HG02759 (cell line): ENCODE data around the gene MMP17.

Experiments used
- ATAC-seq: cut with Tn5 transposase; IDR thresholded peaks from one replicate; pipeline ENCODE4 v1.9.1; 2021; ENCODE audit warnings: mild to moderate bottlenecking, moderate library complexity; ENCODE audit not compliant: unreplicated experiment

Gene MMP17

DNA sequence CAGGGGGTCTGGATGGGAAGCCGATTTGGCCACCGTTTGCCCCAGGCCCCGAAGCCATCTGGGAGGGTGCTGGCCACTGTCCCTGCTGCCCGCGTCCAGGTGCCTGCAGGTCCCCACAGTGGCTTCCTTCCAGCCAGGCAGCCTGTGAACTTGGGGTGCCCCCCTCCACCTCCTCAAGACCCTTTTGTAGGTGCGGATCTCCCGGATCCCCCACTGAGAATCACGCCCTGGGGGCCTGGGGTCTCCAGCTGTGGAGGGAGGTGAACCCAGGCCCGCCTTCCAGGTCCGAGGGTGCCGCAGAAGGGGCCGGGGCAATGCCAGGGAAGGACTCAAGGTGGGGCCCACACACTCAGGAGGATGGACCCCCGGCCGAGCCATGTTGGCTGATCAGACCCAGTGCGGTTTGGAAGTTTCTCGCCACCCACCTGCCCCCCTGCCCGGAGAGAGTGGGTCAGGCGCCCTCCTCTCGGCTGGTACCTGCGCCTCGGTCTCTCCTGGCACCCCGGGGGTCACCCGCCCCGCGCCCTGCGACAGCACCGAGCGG is 1.7 kb downstream of the MMP17 start:
- no peak for ATAC-seq

DNA sequence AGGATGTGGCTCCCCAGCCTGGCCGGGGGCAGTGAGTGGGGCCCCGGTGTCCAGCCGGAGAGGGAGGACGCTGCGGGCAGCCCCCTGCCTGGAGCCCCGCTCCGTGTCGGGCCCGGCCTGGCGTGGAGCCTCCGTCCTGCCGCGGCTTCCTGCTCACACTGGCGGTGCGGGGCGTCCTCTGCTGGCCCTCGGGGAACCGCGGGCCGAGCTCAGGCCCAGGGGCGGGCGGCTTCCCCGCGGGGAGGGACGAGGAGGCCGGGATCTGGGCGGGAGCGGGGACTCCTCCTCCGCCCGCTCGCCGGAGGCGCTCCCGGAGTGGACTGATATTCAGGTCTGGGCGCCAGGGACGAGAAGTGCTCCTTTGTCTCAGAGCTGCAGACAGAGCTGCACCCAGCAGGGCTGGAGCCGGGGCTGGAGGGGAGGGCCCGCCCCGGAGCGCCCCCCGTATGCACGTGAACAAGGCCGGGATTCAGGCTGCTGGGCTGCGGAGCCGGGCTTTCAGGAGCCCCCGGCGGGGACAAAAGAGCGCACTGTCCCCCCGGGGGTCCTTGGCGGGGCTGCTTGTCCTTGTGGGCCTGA is 2.2 kb downstream of the MMP17 start:
- peak; percentile 32 for ATAC-seq

DNA sequence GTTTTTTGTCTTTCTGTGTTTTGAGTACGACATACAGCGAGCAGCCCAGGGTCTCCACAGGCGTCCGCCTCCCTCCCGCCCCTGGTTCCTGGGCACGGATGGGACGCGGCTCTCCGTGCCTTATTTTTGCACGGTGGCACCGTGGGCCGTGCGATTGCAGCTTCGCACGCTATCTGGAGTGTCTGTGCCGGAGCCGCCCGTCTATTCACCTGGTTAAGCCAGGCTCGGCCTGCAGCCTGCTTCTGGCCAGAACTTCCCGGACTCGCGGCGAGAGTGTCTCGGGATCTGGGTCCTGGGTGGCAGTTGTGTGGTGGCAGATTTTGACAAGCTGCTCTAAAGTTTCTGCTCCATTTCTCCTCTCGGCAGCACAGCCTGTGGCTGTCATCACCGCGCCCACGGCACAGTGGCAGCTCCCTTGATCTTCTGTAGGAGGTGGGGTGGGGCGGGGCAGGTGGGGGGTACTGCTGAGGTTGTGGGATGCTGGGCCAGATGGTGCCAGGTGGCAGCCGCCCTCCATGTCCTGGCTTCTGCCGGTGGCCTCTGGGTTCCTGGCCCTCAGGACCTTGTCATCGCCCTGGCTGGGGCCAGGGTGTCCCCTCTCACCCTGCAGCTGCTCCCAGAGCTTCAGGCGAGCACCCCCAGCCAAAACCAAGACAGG is 2.9 kb downstream of the MMP17 start:
- ATAC-seq = no peak

DNA sequence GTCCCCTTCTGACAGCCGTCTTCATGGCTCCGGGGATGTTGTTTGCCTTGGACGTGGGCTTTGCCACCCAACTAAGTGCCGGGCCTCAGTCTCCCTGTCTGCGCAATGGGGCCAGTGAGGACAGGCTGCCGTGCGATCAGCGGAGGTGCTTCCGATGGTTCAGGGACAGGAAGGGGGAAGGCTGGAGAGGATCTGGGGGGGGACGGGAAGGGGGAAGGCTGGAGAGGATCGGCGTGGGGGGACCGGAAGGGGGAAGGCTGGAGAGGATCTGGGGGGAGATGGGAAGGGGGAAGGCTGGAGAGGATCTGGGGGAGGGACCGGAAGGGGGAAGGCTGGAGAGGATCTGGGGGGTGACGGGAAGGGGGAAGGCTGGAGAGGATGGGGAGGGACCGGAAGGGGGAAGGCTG is 3.4 kb downstream of the MMP17 start:
- ATAC-seq = no peak

DNA sequence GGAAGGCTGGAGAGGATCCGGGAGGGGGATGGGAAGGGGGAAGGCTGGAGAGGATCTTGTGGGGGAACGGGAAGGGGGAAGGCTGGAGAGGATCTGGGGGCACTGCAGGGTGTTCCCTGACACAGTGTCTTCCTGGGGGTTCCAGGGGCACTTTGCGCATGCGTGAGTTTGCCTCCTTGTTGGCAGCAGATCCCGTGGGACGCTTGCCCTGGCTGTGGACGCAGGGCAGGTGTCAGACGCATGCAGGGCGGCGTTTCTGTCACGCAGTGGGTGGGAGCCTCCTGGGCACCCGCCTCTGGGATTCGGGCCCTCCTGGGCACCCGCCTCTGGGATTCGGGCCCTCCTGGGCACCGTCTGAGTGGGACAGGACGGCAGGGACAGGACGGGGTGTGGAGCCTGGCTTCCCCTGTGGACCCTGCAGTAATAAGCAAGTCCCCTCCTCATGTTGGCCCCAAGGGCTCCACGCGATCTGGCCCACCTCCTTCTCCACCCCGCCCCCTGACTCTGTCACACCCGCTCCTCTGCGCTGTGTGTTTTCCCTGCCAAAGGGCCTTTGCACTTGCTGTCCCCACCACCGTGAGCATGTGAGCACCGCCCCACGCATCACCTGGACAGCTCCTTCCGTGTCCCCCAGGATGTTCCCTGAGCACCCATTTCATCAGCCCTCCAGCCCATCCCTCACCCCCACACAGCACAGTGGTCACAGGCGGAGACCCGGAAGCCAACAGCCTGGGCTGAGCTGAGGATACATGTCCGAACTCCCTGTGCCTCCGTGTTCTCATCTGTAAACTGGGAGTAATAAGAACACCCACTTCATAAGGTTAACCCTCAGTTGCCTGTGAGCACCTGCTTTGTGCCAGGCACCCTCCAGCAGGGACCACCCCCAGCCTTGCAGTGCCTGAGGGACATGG is 4.4 kb downstream of the MMP17 start:
- ATAC-seq = no peak

DNA sequence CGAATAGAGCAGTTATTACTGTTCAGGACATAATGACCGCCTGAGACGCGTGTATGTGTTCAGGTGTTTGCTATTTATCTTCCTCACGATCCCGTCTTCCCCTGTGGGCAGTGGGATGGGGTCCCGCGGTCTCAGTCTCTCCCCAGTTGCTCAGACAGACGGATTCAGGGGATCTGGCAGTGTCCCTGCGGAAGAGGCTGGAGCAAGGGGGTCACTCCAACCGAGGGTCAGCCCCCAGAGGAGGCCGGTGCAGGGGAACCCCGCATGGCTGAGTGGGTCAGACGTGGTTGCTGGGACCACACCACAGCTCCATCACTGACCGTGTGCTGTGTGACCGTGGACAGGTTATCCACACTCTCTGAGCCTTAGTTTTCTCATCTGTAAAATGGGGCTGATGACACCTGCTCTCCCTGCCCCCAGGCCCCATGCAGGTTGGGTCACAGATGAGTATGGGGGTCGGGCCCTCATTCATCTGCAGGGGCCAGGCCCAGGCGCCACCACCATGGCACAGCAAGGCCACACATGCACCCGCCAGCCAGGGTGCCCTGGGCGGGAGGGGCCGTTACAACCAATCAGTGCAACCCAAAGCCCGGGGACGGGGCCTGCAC is 5.2 kb downstream of the MMP17 start:
- no peak for ATAC-seq

DNA sequence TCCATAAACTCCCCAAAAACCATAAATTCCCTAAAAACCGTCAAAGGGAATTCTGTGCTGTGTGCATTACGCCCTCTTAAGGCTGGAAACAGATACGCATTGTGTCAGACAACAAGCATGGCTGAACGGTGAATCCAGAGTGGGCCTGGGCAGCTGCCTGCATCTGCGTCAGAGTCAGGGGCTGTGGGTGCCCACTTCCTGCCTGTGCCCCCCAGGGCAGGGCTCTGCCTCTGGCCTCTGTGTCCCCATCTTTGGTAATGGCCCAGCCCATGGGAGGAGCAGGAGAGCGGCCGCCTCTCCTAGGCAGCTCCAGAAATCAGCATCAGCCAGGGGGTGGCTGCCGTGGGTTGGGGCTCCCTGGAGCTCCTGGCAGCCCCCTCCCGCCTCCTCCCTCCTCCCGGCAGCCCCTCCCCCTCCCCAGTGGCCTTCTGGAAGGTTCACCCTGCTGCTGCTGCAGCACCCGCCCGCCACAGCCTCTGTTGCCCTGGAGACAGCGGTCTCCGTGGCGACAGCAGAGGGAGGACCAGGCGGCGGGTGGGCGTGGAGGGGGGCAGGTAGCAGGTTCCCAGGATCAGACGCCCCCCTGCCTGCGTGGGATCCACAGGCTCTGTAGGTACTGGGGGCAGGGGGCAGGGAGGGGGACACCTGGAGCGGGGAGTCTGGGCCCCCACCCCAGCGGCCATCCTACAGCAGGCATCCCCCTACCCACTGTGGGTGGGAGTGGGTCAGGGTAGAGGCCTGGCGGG is 5.9 kb downstream of the MMP17 start:
- ATAC-seq = no peak

DNA sequence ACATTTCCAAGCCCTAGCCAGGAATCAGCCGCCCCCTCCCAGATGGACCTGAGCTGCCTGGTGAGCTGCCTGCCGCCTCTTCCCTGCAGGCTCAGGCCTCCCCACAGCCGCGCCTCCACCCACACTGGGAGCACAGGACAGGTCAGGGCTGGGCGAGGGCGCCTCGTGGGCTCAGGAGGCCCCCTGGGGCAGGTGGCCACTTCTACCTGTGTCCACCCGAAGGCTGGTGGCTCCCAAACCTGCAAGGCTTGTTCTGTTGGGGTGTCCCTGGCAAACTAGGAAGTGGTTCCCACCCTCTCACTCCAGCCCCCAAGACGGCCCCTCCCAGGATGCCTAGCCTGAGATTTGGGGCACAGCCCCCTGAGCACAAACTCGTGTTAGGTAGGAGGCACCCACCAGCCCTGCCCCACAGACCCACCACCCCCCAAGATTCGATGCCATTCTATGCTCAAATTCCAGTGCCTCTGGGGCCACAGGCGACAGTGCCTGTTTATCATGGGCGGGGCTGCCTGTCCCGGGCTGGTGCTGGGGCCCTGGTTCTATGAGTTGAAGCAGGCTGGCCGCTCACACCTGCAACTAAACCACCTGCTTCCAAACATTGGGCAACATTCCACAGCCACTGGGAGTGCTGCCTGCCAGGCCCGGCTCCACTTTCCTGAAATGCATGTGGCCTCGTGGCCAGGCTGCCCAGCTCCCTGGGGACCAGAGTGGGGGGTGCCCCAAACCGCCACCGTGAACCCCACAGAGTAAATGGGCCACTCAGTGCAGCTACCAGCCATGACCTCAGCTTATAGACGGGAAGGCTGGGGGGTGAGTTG is 6.8 kb downstream of the MMP17 start:
- no peak for ATAC-seq

DNA sequence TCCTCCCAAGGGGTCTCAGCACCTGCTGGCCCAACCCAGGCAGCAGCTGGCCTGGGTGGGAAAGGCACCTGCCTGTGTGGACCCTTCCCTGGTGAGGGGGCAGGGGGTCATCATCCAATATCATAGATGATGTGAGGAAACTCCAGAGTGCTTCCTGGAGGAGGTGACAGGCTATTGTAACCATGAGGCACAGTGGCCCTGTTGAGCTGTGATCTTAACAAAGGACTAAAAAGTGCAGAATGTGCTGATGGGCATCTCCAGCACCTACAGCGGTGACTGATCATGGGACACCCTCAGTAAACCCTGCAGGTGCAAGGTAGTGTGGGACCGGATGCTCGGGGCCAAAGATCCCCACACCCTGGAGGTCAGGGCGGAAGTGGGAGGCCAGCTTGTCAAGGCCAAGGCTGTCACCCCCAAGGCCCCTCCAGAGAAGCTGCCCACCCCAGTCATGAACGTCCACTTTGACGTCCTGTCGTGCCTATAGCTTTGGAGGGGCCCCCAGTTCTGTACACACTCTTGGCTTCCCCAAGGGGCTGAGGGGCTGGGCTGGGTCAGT is 7.5 kb downstream of the MMP17 start:
- no peak for ATAC-seq

DNA sequence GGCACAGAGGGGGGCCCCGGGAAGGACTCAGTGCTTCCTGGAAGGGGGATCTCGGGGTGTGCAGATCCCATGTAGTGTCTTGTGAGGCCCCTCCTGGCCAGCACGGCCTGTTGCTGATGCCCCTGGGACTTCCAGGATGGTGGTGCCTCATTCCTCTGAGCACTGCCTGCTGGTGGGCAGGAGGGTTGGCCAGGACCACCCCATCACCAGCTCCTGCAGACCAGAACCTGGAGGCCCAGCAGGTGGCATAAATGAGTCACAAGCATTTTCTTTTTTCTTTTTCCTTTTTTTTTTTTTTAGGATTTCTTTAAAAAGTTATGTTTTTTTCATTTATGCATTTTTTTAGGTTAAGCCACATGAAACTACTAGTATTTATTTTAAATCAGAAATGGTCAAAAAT is 8.0 kb downstream of the MMP17 start:
- ATAC-seq = no peak

DNA sequence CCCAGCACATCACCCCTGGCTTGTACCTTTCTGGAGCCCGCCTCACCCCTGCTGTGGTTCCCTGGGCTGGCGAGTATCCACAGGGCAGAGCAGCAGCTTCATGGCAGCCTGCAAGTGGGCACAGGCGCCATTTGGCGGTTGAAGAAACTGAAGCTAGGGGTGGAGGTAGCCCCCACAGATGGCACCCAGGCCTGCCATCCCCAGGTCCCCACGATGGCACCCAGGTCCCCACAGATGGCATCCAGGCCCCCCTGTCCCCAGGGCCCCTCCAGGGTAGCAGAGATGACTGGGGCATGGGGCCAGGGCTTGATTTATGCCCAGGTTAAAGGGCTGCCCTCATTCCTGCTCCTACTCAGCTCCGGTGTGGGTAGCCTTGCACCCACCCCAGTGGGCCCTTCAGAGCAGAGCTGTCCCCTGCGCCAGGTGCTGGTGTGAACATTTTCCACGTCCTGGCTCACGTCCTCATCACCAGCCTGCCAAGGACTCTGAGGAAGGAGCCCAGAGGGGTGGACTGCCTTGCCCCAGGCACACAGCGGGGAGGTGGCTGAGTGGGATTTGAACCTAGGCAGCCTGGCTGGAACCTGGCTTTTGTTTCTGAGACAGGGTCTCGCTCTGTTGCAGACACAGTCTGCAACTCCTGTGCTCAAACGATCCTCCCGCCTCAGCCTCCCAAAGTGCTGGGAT is 8.7 kb downstream of the MMP17 start:
- no peak for ATAC-seq

DNA sequence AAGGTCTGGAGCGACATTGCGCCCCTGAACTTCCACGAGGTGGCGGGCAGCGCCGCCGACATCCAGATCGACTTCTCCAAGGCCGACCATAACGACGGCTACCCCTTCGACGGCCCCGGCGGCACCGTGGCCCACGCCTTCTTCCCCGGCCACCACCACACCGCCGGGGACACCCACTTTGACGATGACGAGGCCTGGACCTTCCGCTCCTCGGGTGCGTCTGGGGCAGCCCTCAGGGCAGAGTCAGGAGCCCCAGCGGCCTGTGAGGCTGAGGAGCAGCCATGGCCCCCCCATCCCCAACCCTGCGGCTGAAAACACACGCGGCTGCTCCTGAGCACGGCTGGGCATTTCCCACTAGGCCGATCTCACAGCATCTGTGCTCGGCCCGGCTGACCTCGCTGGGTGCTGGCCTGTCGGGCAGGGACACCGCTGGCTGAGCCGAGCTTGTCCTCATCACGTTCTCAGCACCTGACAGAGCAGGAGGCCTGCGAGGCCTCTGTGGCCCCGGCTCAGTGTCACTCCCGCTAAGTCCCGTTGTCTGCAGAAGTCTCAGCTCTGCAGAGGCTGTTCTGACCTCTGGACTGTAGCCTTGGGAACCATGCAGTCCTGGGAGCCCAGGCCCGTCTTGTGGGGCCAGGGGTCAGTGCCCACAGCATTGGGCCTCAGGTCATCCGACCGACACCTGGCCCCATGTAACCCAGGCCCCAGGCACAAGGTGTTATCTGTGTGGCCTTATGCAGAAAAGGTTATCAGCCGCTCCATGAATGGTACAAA is 12.6 kb downstream of the MMP17 start:
- no peak for ATAC-seq

DNA sequence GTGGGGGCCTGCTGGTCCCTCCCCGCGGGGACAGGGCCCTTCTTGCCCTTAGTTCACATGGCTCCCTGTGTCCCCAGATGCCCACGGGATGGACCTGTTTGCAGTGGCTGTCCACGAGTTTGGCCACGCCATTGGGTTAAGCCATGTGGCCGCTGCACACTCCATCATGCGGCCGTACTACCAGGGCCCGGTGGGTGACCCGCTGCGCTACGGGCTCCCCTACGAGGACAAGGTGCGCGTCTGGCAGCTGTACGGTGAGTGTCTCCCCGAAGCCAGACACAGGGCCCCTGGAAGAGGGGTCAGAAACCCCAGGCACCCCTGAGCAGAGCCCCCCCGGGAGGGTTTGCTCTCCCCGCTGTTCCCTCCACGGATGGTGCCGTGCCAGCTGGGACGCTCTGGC is 13.4 kb downstream of the MMP17 start:
- ATAC-seq = no peak

DNA sequence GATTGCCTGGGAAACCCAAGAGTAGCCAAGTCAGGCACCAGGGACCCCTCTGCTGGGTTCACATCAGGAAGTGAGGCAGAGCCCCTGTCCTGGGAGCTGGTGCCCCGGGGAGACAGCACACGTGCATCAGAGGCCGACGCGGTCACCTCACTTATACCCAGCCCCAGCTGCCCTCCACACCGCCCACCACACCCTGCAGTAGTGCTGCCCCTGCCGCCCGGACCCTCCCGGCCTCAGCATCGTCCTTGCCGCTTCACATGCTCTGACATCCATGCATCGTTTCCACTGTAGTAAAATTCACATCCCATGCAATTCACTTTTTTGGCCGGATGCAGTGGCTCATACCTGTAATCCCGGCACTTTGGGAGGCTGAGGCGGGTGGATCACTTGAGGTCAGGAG is 14.0 kb downstream of the MMP17 start:
- no peak for ATAC-seq

DNA sequence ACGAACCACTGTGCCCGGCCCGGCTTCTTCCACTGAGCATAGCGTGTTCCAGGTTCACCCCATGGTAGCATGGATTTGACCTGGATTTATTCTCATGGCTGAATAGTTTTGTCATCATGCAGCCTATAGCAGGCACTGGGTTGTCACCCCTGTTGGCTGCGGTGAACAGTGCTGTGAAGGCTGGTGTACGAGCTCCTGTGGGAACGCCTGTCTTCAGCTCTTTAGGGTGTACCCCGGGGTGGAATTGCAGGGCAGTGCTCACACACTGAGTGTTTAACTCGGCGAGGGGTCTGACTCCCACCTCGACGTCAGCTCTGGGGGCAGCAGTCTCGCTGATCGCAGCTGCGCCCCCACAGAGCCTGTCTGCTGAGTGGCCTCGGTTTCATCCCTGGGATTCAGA is 15.3 kb downstream of the MMP17 start:
- ATAC-seq = no peak

DNA sequence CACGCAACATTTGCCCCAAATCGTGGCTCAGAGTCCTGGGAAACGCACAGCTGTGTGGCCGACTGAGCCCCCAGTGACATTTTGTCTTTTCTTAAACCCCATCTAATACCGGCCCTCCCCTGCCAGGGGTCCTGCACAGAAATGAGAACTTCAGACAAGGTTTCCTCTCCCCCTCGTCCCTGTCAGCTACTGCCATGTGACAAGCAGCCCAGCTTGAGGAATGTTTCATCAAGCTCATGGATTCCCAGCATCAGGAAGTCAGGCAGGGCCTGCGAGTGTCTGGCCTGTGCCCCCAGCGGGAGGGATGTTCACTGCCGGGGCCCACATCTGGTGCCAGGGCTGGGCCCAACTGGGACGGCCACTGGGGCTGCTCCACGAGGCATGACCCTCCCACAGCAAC is 15.9 kb downstream of the MMP17 start:
- no peak for ATAC-seq

DNA sequence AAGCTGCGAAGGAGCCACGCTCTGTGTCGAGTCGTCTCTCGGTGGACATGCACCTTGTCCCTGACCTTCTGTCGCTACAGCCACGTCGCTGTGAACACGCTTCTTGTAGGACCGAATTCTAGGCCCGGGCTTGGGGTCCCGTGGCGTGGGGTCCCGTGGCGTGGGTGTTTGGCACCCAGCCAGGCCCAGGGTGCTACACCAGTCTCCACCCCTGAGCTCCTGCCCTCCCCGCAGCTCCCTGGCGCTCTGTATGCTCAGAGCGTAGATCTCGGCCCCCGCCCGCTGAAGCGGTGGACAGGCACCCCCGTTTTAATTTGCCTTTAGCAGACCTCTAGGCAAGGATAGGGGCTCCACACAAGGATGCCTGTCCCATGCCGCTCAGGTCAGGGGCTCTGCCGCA is 16.5 kb downstream of the MMP17 start:
- no peak for ATAC-seq

DNA sequence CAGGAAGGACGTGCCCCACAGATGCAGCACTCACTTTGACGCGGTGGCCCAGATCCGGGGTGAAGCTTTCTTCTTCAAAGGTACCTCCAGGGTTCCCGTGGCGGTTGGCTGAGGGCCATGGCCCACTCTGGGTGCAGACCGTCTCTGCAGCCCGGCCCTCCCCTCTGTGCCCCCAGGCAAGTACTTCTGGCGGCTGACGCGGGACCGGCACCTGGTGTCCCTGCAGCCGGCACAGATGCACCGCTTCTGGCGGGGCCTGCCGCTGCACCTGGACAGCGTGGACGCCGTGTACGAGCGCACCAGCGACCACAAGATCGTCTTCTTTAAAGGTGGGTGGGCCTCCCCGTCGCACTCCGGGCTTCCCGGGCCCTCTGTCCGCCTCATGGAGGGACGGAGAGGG is 16.9 kb downstream of the MMP17 start:
- no peak for ATAC-seq
